Measurements from ENCODE around the gene LAMC2.

The LAMC2 gene

GRCh38 chr1:183152180-183152579 lies 33.9 kb upstream of the LAMC2 start:
- TF ChIP-seq, protein P1, sequence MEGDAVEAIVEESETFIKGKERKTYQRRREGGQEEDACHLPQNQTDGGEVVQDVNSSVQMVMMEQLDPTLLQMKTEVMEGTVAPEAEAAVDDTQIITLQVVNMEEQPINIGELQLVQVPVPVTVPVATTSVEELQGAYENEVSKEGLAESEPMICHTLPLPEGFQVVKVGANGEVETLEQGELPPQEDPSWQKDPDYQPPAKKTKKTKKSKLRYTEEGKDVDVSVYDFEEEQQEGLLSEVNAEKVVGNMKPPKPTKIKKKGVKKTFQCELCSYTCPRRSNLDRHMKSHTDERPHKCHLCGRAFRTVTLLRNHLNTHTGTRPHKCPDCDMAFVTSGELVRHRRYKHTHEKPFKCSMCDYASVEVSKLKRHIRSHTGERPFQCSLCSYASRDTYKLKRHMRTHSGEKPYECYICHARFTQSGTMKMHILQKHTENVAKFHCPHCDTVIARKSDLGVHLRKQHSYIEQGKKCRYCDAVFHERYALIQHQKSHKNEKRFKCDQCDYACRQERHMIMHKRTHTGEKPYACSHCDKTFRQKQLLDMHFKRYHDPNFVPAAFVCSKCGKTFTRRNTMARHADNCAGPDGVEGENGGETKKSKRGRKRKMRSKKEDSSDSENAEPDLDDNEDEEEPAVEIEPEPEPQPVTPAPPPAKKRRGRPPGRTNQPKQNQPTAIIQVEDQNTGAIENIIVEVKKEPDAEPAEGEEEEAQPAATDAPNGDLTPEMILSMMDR (IDR thresholded peaks at IDR 0.05; ENCODE audit: borderline replicate concordance, insufficient read depth, low read depth, low read length), result no peak

GRCh38 chr1:183155939-183156338 lies 30.1 kb upstream of the LAMC2 start:
- H3K4me3 ChIP-seq (ENCODE audit: low read depth, low read length), result no peak overlapping the region
- TF ChIP-seq, protein P1 (IDR thresholded peaks at IDR 0.05; ENCODE audit: borderline replicate concordance, insufficient read depth, low read depth, low read length), result no peak

More at GRCh38 chr1:183152180-183152579, 33.9 kb upstream of the LAMC2 start:
- no peak overlapping the region for H3K4me3 ChIP-seq (ENCODE audit: low read depth, low read length)

DNA sequence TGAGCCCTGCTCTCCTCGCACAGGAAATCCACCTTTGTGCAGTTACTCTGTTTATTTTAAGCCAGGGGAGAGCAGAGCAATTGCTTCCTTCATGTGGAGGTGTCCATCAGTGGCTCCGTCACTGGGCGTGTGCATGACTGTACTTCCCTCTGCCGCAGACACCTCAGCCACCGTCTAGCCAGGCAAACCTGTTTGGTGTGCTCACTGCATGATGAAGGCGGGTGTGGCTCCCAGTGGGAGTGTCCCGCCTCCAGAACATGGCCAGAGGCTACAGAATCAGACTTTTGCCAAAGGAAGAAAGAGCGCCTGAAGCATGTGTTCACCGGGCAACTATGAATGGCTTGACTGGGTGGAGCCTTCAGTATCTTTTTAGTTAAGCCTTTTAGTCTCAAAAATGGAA lies 26.1 kb upstream of the LAMC2 start:
- no peak overlapping the region for H3K4me3 ChIP-seq (ENCODE audit: low read depth, low read length)
- TF ChIP-seq, protein P1 (IDR thresholded peaks at IDR 0.05; ENCODE audit: borderline replicate concordance, insufficient read depth, low read depth, low read length), result no peak

GRCh38 chr1:183161391-183161790 lies 24.7 kb upstream of the LAMC2 start:
- no peak overlapping the region for H3K4me3 ChIP-seq (ENCODE audit: low read depth, low read length)
- TF ChIP-seq, protein P1 (IDR thresholded peaks at IDR 0.05; ENCODE audit: borderline replicate concordance, insufficient read depth, low read depth, low read length), result no peak

DNA sequence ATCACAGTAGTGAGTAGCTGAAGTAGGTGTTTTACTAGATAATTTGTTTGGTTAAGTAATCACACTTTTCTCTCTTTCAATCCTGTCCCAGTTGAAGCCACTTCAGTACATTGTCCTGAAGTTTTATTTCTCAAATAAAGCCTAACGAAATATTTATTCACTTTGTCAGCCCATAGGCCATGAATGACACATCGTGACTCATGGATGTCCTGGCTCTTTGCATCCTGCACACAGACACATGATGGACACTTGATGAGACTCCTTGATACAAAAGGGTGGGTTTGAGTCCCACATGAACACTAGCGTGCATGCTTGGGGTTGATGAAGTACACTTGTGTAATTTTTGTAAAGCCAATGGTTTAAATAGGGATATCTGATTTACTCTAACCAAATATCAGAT lies 22.7 kb upstream of the LAMC2 start:
- H3K4me3 ChIP-seq (ENCODE audit: low read depth, low read length), result no peak overlapping the region
- TF ChIP-seq, protein P1 (IDR thresholded peaks at IDR 0.05; ENCODE audit: borderline replicate concordance, insufficient read depth, low read depth, low read length), result no peak

GRCh38 chr1:183164340-183164739 lies 21.7 kb upstream of the LAMC2 start:
- TF ChIP-seq, protein P1 (IDR thresholded peaks at IDR 0.05; ENCODE audit: borderline replicate concordance, insufficient read depth, low read depth, low read length), result no peak

GRCh38 chr1:183164963-183165362 lies 21.1 kb upstream of the LAMC2 start:
- H3K4me3 ChIP-seq (ENCODE audit: low read depth, low read length), result no peak overlapping the region
- TF ChIP-seq, protein P1 (IDR thresholded peaks at IDR 0.05; ENCODE audit: borderline replicate concordance, insufficient read depth, low read depth, low read length), result no peak

More at GRCh38 chr1:183164340-183164739, 21.7 kb upstream of the LAMC2 start:
- H3K4me3 ChIP-seq (ENCODE audit: low read depth, low read length), result no peak overlapping the region

Measured in GM12875 (cell line).